Kidney glomerular epithelial cell (primary cell): Measurements from ENCODE around the gene MT1H.
"Not testable (repeated sequence)": the region's sequence is repeated elsewhere in the genome, so short reads cannot be mapped to it uniquely, and the experiment has no call there.

Source experiments
- DNase-seq: peaks from one replicate; lab custom pipeline; 2025; lab: John Stamatoyannopoulos, UW

Gene MT1H

GRCh38 chr16:56665286-56666261, 4.0 kb upstream of the MT1H start:
- DNase-seq = not testable (repeated sequence)

- DNase-seq = no peak
Observed at GRCh38 chr16:56667581-56668571, 1.7 kb upstream of the MT1H start, which contains the start of gene MT1G. TSS of gene MT1G (minus strand) at chr16:56668065. CDS start at chr16:56667993, 72 bp downstream.

DNA sequence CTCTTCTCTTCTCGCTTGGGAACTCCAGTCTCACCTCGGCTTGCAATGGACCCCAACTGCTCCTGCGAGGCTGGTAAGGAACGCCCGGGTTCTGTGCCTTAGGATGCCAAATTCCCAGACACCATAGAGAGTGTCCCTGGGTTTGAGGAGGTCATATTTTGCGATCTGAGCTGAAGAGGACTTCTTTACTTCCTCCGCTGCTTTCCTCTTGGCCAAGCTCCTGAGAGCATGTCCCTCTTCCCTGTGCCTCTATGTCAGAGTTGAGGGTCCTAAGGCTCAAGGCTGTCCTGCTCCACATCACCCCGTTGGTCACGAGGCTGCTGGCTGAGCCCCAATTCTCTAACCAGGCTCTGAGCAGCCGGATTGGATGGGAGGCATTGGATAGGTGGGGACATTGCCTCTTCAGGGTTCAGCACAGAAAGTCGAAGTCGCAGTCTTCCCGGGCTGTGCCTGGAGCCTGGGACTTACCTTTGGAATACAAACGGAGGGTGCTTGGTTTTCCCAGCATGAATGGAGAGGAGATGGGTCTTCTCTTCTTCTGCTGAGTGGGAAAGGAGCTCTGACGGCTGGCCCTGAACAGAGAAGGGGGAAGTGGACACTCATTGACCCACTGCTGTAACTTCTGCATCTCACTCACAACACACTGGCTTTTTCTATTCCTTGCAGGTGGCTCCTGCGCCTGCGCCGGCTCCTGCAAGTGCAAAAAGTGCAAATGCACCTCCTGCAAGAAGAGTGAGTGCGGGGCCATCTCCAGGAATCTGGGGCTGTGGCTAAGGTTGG, 416 bp downstream of the MT1H start:
- no peak for DNase-seq

GRCh38 chr16:56670620-56670934, 963 bp downstream of the MT1H start:
- no peak for DNase-seq

DNA sequence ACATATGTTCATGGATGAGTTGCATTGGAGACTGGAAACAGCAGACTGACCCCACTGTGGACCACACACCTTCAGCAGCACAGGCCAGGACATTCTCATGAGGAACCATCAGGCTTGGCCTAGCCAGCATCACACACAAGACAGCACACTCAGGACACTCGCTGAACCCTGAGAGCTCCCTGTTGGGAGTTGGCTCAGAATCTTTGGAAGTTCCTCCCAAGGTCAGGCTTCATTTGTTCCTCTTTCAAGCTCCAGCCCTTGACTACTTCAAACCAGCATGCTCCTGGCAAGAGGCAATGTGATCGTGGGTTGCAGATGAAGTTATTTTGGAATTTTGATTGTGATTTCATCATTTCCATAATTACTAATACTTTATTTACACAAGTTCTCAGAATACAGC, 2.1 kb downstream of the MT1H start:
- not testable (repeated sequence) for DNase-seq

DNA sequence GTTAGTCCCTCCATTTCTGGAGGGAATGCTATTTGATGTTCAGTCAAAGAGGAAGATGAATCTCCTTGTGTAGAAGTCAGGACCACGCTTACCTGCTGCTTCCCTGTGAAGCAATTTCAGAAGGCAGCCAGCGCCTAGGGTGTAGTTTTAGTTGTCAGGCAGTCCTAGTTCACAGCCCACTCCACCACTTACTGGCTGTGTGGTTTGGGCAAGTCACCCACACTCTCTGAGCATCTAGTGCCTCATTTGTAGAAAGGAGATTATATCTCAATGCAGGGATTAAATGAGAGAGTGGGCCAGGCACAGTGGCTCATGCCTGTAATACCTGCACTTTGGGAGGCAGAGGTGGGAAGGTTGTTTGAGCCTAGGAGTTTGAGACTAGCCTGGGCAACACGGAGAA, 2.6 kb downstream of the MT1H start:
- not testable (repeated sequence) for DNase-seq

GRCh38 chr16:56672761-56673536, 3.3 kb downstream of the MT1H start:
- DNase-seq = no peak

GRCh38 chr16:56673921-56674320, 4.3 kb downstream of the MT1H start:
- DNase-seq = peak; percentile 17

DNA sequence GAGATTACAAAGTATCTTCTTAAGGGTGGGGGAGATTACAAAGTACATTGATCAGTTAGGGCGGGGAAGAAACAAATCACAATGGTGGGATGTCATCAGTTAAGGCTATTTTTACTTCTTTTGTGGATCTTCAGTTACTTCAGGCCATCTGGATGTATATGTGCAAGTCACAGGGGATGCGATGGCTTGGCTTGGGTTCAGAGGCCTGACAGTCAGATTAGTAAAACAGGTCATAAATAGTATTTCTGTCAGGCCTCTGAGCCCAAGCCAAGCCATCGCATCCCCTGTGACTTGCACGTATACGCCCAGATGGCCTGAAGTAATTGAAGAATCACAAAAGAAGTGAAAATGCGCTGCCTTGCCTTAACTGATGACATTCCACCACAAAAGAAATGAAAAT, 5.0 kb downstream of the MT1H start:
- not testable (repeated sequence) for DNase-seq

DNA sequence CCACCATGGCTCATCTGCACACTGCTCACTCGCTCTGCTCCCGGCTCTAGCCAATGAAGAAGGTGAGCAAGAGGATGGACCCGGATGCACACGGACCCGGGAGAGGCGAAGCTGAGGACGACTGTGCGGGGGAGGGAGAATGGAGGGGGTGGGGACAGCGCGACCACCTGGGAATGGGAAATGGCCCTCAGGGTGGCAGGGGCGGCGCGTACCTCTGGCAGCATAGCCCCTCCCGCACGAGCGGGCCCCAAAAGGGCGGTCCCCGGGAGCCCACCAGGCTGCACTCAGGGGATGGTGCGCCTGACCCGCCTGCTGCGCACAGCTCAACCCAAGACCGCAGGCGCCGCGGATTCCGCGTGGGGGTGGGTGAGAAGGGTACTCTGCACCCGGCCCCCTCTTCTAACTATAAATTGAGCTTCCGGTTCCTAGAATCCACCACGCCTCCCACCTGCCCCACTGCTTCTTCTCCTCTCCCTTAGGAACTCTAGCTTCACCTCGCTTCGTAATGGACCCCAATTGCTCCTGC, 6.1 kb downstream of the MT1H start:
- no peak for DNase-seq

- DNase-seq = no peak
Observed at GRCh38 chr16:56677474-56677873, 7.9 kb downstream of the MT1H start.

DNA sequence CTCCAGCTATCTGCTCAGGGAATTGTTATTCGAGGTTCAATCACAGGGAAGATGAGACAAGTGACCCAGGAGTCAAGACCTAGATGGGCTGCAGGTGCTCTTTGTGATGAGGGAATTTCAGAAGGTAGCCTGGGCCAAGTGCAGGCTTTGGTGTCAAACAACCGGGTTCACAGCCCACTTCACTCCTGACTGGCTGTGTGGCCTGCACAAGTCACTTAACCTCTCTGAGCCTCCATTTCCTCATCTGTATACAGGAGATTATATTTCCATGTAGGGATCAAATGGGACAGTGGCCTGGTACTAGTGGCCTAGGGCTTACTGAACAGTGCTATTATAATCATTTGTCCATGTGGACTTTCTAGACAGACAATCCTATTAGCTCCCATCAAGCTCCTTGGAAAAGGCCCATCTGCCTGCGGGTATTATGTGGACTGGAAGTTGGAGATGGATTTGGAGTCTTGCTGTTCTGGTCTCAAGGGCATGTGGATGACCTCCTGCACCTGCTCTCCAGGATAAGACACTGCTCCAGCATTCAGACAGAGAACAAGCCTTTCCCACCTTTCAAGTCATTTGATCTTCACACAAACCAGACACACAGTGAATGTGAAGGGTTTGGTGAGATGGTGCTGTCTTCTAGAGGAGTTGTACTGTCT, 9.6 kb downstream of the MT1H start:
- DNase-seq = no peak

GRCh38 chr16:56679818-56680217, 10.2 kb downstream of the MT1H start:
- DNase-seq = no peak

GRCh38 chr16:56681939-56682702, 12.5 kb downstream of the MT1H start, which contains the start of gene MT1X:
TSS of gene MT1X (plus strand) at chr16:56682470. CDS start at chr16:56682541, 71 bp downstream.
- peak; percentile 82 for DNase-seq

- DNase-seq = no peak
Observed at GRCh38 chr16:56682703-56683397, 13.2 kb downstream of the MT1H start.

- no peak for DNase-seq
Observed at GRCh38 chr16:56683424-56684172, 14.0 kb downstream of the MT1H start.

GRCh38 chr16:56684256-56684925, 14.8 kb downstream of the MT1H start:
- DNase-seq = no peak
